CD4-positive, alpha-beta T cell (primary cell): ENCODE data around the gene RALGPS1. TPM values are rescaled to one million over a fixed set of nuclear protein-coding genes. Genes with fewer than 3 reads are reported as not detected.

Experiments
- ATAC-seq: fragments of 200-7000 bp; cut with Tn5 transposase; one replicate; pipeline ENCODE4 v1.10.0; 2022; ENCODE audit warnings: mild to moderate bottlenecking; ENCODE audit not compliant: poor library complexity
- CTCF ChIA-PET: fragments of 350-600 bp; sonication (Branson Sonifier 250); formaldehyde crosslinking; loops from one replicate; lab custom pipeline; 2021; ENCODE audit warnings: antibody characterized with exemption, inconsistent platforms; lab: Charles Lee
- POLR2A ChIA-PET: fragments of 350-600 bp; sonication (Branson Sonifier 250); formaldehyde crosslinking; loops from one replicate; lab custom pipeline; 2021; ENCODE audit warnings: antibody characterized with exemption, inconsistent platforms; lab: Charles Lee
- DNase-seq, 14 experiments: peaks; one replicate each; pipeline ENCODE4 v3.0.0-alpha.2; 2013 to 2020; ENCODE audit warnings: mixed read lengths in 2 of 14
- H3K27ac ChIP-seq, 2 donors: one replicate each; pipeline versions ENCODE4 v1.5.1 to v1.7.0; 2013; ENCODE audit warnings: low read length in 2 of 2, low read depth in 1 of 2, mild to moderate bottlenecking in 1 of 2
- H3K27me3 ChIP-seq, 2 experiments: 1 replicate in 1 of 2; 2 replicates in 1 of 2; pipeline versions ENCODE4 v1.6.1 to v1.7.0; 2013; ENCODE audit warnings: low read length in 2 of 2, control low read depth in 1 of 2, mild to moderate bottlenecking in 1 of 2, moderate library complexity in 1 of 2; ENCODE audit not compliant: insufficient read depth in 2 of 2, control insufficient read depth in 1 of 2
- H3K36me3 ChIP-seq: one replicate; pipeline ENCODE4 v1.6.1; 2013; ENCODE audit warnings: low read length, control low read depth; ENCODE audit not compliant: insufficient read depth
- H3K4me1 ChIP-seq: one replicate; pipeline ENCODE4 v1.6.1; 2013; ENCODE audit warnings: low read length, control low read depth; ENCODE audit not compliant: insufficient read depth
- H3K4me3 ChIP-seq: one replicate; pipeline ENCODE4 v1.5.1; 2013; ENCODE audit warnings: mild to moderate bottlenecking, low read length, moderate library complexity
- H3K9me3 ChIP-seq, 2 experiments: 1 replicate in 1 of 2; 2 replicates in 1 of 2; pipeline versions ENCODE4 v1.6.1 to v1.7.0; 2013; ENCODE audit warnings: low read length in 2 of 2, mild to moderate bottlenecking in 2 of 2, control low read depth in 1 of 2, moderate library complexity in 1 of 2; ENCODE audit not compliant: control insufficient read depth in 1 of 2, insufficient read depth in 1 of 2
- H3K27ac Mint-ChIP-seq: one replicate; pipeline ENCODE4 v1.8.0; 2020; ENCODE audit warnings: mixed read lengths
- H3K27me3 Mint-ChIP-seq: one replicate; pipeline ENCODE4 v1.8.0; 2021; ENCODE audit warnings: mixed read lengths
- H3K36me3 Mint-ChIP-seq: one replicate; pipeline ENCODE4 v1.8.0; 2021; ENCODE audit warnings: low read depth, mixed read lengths
- H3K4me1 Mint-ChIP-seq: one replicate; pipeline ENCODE4 v1.8.0; 2021; ENCODE audit warnings: low read depth, mixed read lengths
- H3K4me3 Mint-ChIP-seq: one replicate; pipeline ENCODE4 v1.8.0; 2020; ENCODE audit warnings: mild to moderate bottlenecking, mixed read lengths
- H3K9me3 Mint-ChIP-seq: one replicate; pipeline ENCODE4 v1.8.0; 2020; ENCODE audit warnings: mixed read lengths
- intact Hi-C, 2 experiments: fragments of 100-400 bp; cut with DNase I in 1 of 2; cut with micrococcal nuclease in 1 of 2; formaldehyde crosslinking; loops; one replicate each; pipeline versions ENCODE4 v1.15.1 to v1.9.0; 2023 to 2025; cut with DNase I, micrococcal nuclease
- total RNA-seq, 174 experiments: library from RNA in 2 of 174; stranded (reverse) in 2 of 174; gene quantifications; one replicate each; pipeline ENCODE4 v1.2.3 and lab custom pipeline; 2021 to 2026
- TF ChIP-seq, protein P1 (sequence below): fragments of 200-600 bp; IDR thresholded peaks from one replicate; pipeline ENCODE4 v1.8.0; 2022; ENCODE audit warnings: antibody characterized with exemption, mild to moderate bottlenecking

RALGPS1 gene
- total RNA-seq, 2 experiments from 2014 or later: 5.8 to 6.3 TPM

- TF ChIP-seq, protein P1, sequence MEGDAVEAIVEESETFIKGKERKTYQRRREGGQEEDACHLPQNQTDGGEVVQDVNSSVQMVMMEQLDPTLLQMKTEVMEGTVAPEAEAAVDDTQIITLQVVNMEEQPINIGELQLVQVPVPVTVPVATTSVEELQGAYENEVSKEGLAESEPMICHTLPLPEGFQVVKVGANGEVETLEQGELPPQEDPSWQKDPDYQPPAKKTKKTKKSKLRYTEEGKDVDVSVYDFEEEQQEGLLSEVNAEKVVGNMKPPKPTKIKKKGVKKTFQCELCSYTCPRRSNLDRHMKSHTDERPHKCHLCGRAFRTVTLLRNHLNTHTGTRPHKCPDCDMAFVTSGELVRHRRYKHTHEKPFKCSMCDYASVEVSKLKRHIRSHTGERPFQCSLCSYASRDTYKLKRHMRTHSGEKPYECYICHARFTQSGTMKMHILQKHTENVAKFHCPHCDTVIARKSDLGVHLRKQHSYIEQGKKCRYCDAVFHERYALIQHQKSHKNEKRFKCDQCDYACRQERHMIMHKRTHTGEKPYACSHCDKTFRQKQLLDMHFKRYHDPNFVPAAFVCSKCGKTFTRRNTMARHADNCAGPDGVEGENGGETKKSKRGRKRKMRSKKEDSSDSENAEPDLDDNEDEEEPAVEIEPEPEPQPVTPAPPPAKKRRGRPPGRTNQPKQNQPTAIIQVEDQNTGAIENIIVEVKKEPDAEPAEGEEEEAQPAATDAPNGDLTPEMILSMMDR: no peak
- no peak overlapping the region for H3K4me3 Mint-ChIP-seq
- Histone ChIP-seq H3K27me3 (peaks cover 4 to 5% of the 10 kb centered on the region in 2 experiments), H3K9me3 (no peaks in the 10 kb centered on the region), H3K4me1 (peaks cover 13% of the 10 kb centered on the region), H3K4me3 (no peak overlapping the region), H3K36me3 (no peaks in the 10 kb centered on the region), H3K27ac (no peak overlapping the region)
- no peak for ATAC-seq
- H3K4me1 Mint-ChIP-seq: no peaks in the 10 kb centered on the region
- CTCF ChIA-PET: interaction anchor here (1.6 to 5.3 kb wide), 2 partner anchors 16 to 257 kb away, joined by 4 to 34 read pairs; no protein-coding TSS in a partner anchor
- H3K36me3 Mint-ChIP-seq: no peaks in the 10 kb centered on the region
- no peaks in the 10 kb centered on the region for H3K9me3 Mint-ChIP-seq
- DNase-seq: no peak
- H3K27ac Mint-ChIP-seq: no peak overlapping the region
- intact Hi-C loops: no loop called here
- POLR2A ChIA-PET: interaction anchor here (0.8 to 1.3 kb wide), 2 partner anchors 212 to 257 kb away, joined by 3 to 4 read pairs; no protein-coding TSS in a partner anchor
- peaks cover 22% of the 10 kb centered on the region for H3K27me3 Mint-ChIP-seq
These were observed 283.4 kb downstream of the RALGPS1 start for GRCh38 chr9:127197861-127198430.

GRCh38 chr9:127198587-127198986, 284.0 kb downstream of the RALGPS1 start:
- H3K4me3 ChIP-seq: no peak overlapping the region
- H3K27me3 Mint-ChIP-seq: peaks cover 28% of the 10 kb centered on the region
- POLR2A ChIA-PET: interaction anchor here (0.8 to 1.5 kb wide), 3 partner anchors 212 to 258 kb away, joined by 3 to 4 read pairs (median 3); no protein-coding TSS in a partner anchor
- H3K4me1 Mint-ChIP-seq: peaks cover 6% of the 10 kb centered on the region
- peaks cover 4 to 5% of the 10 kb centered on the region in 2 experiments for H3K27me3 ChIP-seq
- H3K9me3 ChIP-seq: no peaks in the 10 kb centered on the region
- DNase-seq: no peak
- H3K36me3 ChIP-seq: no peaks in the 10 kb centered on the region
- intact Hi-C loops: no loop called here
- H3K27ac Mint-ChIP-seq: no peak overlapping the region
- no peak for ATAC-seq
- CTCF ChIA-PET: interaction anchor here (0.9 to 5.3 kb wide), 5 partner anchors 16 to 260 kb away, joined by 3 to 34 read pairs (median 5); no protein-coding TSS in a partner anchor
- peaks cover 15% of the 10 kb centered on the region for H3K4me1 ChIP-seq
- H3K4me3 Mint-ChIP-seq: no peak overlapping the region
- no peak overlapping the region for H3K27ac ChIP-seq
- TF ChIP-seq, protein P1: no peak
- H3K36me3 Mint-ChIP-seq: no peaks in the 10 kb centered on the region
- no peaks in the 10 kb centered on the region for H3K9me3 Mint-ChIP-seq

GRCh38 chr9:127199001-127199791, 284.6 kb downstream of the RALGPS1 start:
- no peaks in the 10 kb centered on the region for H3K36me3 Mint-ChIP-seq
- ChIA-PET CTCF (interaction anchor here (0.9 to 5.3 kb wide), 4 partner anchors 213 to 261 kb away, joined by 3 to 34 read pairs (median 6); no protein-coding TSS in a partner anchor), POLR2A (interaction anchor here (0.8 to 1.5 kb wide), 3 partner anchors 213 to 259 kb away, joined by 3 to 4 read pairs (median 3); no protein-coding TSS in a partner anchor)
- TF ChIP-seq, protein P1: peak; percentile 88
- intact Hi-C loops: loop anchor here (1.0 kb wide), 2 partner anchors 233 to 259 kb away; no protein-coding TSS in a partner anchor
- Histone ChIP-seq H3K27me3 (peaks cover 4 to 5% of the 10 kb centered on the region in 2 experiments), H3K4me1 (peaks cover 17% of the 10 kb centered on the region), H3K27ac (no peak overlapping the region), H3K36me3 (no peaks in the 10 kb centered on the region), H3K4me3 (no peak overlapping the region), H3K9me3 (no peaks in the 10 kb centered on the region)
- H3K4me1 Mint-ChIP-seq: peaks cover 10% of the 10 kb centered on the region
- DNase-seq (peak; percentile 61 to 86 (median 72)), ATAC-seq (peak; percentile 72)
- H3K27me3 Mint-ChIP-seq: peaks cover 28% of the 10 kb centered on the region
- H3K9me3 Mint-ChIP-seq: no peaks in the 10 kb centered on the region
- H3K27ac Mint-ChIP-seq: no peak overlapping the region
- no peak overlapping the region for H3K4me3 Mint-ChIP-seq
